Measurements from ENCODE around the gene VLDLR.

Gene VLDLR

GRCh38 chr9:2673161-2673560 lies 51.6 kb downstream of the VLDLR start:
- TF ChIP-seq ISL1 (CRISPR knock-in tag; IDR thresholded peaks at IDR 0.05) (no peak), CSDC2 (CRISPR knock-in tag; IDR thresholded peaks at IDR 0.05) (no peak), ZFP30 (CRISPR knock-in tag; IDR thresholded peaks at IDR 0.05) (no peak), ZNF8 (CRISPR knock-in tag; IDR thresholded peaks at IDR 0.05) (no peak), OSR1 (CRISPR knock-in tag; IDR thresholded peaks at IDR 0.05) (no peak), CREB5 (CRISPR knock-in tag; IDR thresholded peaks at IDR 0.05; ENCODE audit: low read depth) (no peak), PATZ1 (CRISPR knock-in tag; IDR thresholded peaks at IDR 0.05; ENCODE audit: borderline replicate concordance) (no peak), TSHZ2 (CRISPR knock-in tag; IDR thresholded peaks at IDR 0.05) (no peak), ZC3H10 (CRISPR knock-in tag; IDR thresholded peaks at IDR 0.05) (no peak), POU6F1 (CRISPR knock-in tag; IDR thresholded peaks at IDR 0.05; ENCODE audit: borderline replicate concordance, low read depth) (no peak), TCF4 (CRISPR knock-in tag; IDR thresholded peaks at IDR 0.05; ENCODE audit: borderline replicate concordance) (no peak), ZNF565 (CRISPR knock-in tag; conservative IDR thresholded peaks at IDR 0.05; ENCODE audit: low read depth) (no peak), PPARA (CRISPR knock-in tag; IDR thresholded peaks at IDR 0.05; ENCODE audit: borderline replicate concordance) (no peak), ZFP3 (CRISPR knock-in tag; IDR thresholded peaks at IDR 0.05) (no peak), ARNTL (CRISPR knock-in tag; IDR thresholded peaks at IDR 0.05; ENCODE audit: borderline replicate concordance, low read depth) (no peak)
- ATAC-seq = no peak

- ATAC-seq = no peak
- TF ChIP-seq RARB (CRISPR knock-in tag; IDR thresholded peaks at IDR 0.05) = no peak
- no peak for TF ChIP-seq ISL1 (CRISPR knock-in tag; IDR thresholded peaks at IDR 0.05)
- no peak for TF ChIP-seq TCF4 (CRISPR knock-in tag; IDR thresholded peaks at IDR 0.05; ENCODE audit: borderline replicate concordance)
- no peak for TF ChIP-seq BACH2 (CRISPR knock-in tag; IDR thresholded peaks at IDR 0.05; ENCODE audit: borderline replicate concordance)
- no peak for TF ChIP-seq SNAI2 (CRISPR knock-in tag; IDR thresholded peaks at IDR 0.05)
- TF ChIP-seq CSRNP3 (CRISPR knock-in tag; IDR thresholded peaks at IDR 0.05) = no peak
- no peak for TF ChIP-seq CSDC2 (CRISPR knock-in tag; IDR thresholded peaks at IDR 0.05)
- TF ChIP-seq TSHZ2 (CRISPR knock-in tag; IDR thresholded peaks at IDR 0.05) = no peak
- no peak for TF ChIP-seq ZNF565 (CRISPR knock-in tag; conservative IDR thresholded peaks at IDR 0.05; ENCODE audit: low read depth)
- no peak for TF ChIP-seq PPARA (CRISPR knock-in tag; IDR thresholded peaks at IDR 0.05; ENCODE audit: borderline replicate concordance)
- no peak for TF ChIP-seq OSR1 (CRISPR knock-in tag; IDR thresholded peaks at IDR 0.05)
- no peak for TF ChIP-seq ZC3H10 (CRISPR knock-in tag; IDR thresholded peaks at IDR 0.05)
- TF ChIP-seq PATZ1 (CRISPR knock-in tag; IDR thresholded peaks at IDR 0.05; ENCODE audit: borderline replicate concordance) = no peak
- TF ChIP-seq ZFP3 (CRISPR knock-in tag; IDR thresholded peaks at IDR 0.05) = no peak
- TF ChIP-seq GLIS3 (CRISPR knock-in tag; IDR thresholded peaks at IDR 0.05) = no peak
- TF ChIP-seq ZNF70 (CRISPR knock-in tag; IDR thresholded peaks at IDR 0.05) = no peak
- TF ChIP-seq TOX (CRISPR knock-in tag; IDR thresholded peaks at IDR 0.05; ENCODE audit: borderline replicate concordance) = no peak
- TF ChIP-seq ESRRG (CRISPR knock-in tag; IDR thresholded peaks at IDR 0.05) = no peak
Observed at GRCh38 chr9:2674141-2674824, 52.7 kb downstream of the VLDLR start.

All from SK-N-SH treated with all-trans-retinoic acid at 6 μM for 48 hours (cell line).